ENCODE results near the gene NAGPA.
"Not testable (repeated sequence)": the region's sequence is repeated elsewhere in the genome, so short reads cannot be mapped to it uniquely, and the experiment has no call there.

Gene NAGPA

GRCh38 chr16:5033256-5034166 lies at the start of gene NAGPA:
TSS of gene NAGPA (minus strand) at chr16:5033935. CDS start at chr16:5033914, 21 bp downstream.
- peak; percentile 75 to 80 (median 75) for DNase-seq (ENCODE audit: low read depth in 3 of 3)

GRCh38 chr16:5080996-5081395 lies 47.3 kb upstream of the NAGPA start:
- DNase-seq (ENCODE audit: low read depth in 3 of 3), result not testable (repeated sequence)

- DNase-seq (ENCODE audit: low read depth in 3 of 3), result not testable (repeated sequence)
Measured at GRCh38 chr16:5080461-5080860, 46.7 kb upstream of the NAGPA start.

GRCh38 chr16:5078626-5079025 lies 44.9 kb upstream of the NAGPA start:
- DNase-seq (ENCODE audit: low read depth in 3 of 3), result no peak

- DNase-seq (ENCODE audit: low read depth in 3 of 3), result no peak
Measured at GRCh38 chr16:5077304-5077703, 43.6 kb upstream of the NAGPA start.

- DNase-seq (ENCODE audit: low read depth in 3 of 3), result no peak
Measured at GRCh38 chr16:5075637-5076036, 41.9 kb upstream of the NAGPA start.

GRCh38 chr16:5073771-5074170 lies 40.0 kb upstream of the NAGPA start:
- DNase-seq (ENCODE audit: low read depth in 3 of 3), result not testable (repeated sequence)

GRCh38 chr16:5073279-5073629 lies 39.5 kb upstream of the NAGPA start:
- no peak for DNase-seq (ENCODE audit: low read depth in 3 of 3)

- DNase-seq (ENCODE audit: low read depth in 3 of 3), result no peak
Measured at GRCh38 chr16:5072334-5073278, 38.9 kb upstream of the NAGPA start.

- DNase-seq (ENCODE audit: low read depth in 3 of 3), result peak; percentile 78 to 84 (median 84)
Measured at GRCh38 chr16:5071681-5072333, 38.1 kb upstream of the NAGPA start, which contains the start of gene ALG1. TSS of gene ALG1 (plus strand) at chr16:5071843. CDS start at chr16:5071850, 7 bp downstream.

GRCh38 chr16:5071341-5071680 lies 37.6 kb upstream of the NAGPA start:
- no peak for DNase-seq (ENCODE audit: low read depth in 3 of 3)

- no peak for DNase-seq (ENCODE audit: low read depth in 3 of 3)
Measured at GRCh38 chr16:5070431-5071186, 36.9 kb upstream of the NAGPA start.

GRCh38 chr16:5069854-5070253 lies 36.1 kb upstream of the NAGPA start:
- no peak for DNase-seq (ENCODE audit: low read depth in 3 of 3)

- no peak for DNase-seq (ENCODE audit: low read depth in 3 of 3)
Measured at GRCh38 chr16:5069048-5069447, 35.3 kb upstream of the NAGPA start.

- DNase-seq (ENCODE audit: low read depth in 3 of 3), result no peak
Measured at GRCh38 chr16:5066511-5066910, 32.8 kb upstream of the NAGPA start.

- no peak for DNase-seq (ENCODE audit: low read depth in 3 of 3)
Measured at GRCh38 chr16:5065813-5066212, 32.1 kb upstream of the NAGPA start, which contains the start of gene C16orf89. TSS of gene C16orf89 (minus strand) at chr16:5065956. CDS start at chr16:5065908, 48 bp downstream.

GRCh38 chr16:5065326-5065725 lies 31.6 kb upstream of the NAGPA start:
- DNase-seq (ENCODE audit: low read depth in 3 of 3), result no peak

- DNase-seq (ENCODE audit: low read depth in 3 of 3), result no peak
Measured at GRCh38 chr16:5064915-5065314, 31.2 kb upstream of the NAGPA start.

- DNase-seq (ENCODE audit: low read depth in 3 of 3), result no peak
Measured at GRCh38 chr16:5062790-5063765, 29.3 kb upstream of the NAGPA start.

- no peak for DNase-seq (ENCODE audit: low read depth in 3 of 3)
Measured at GRCh38 chr16:5062051-5062450, 28.3 kb upstream of the NAGPA start.

Data from stimulated activated CD4-positive, alpha-beta T cell treated with anti-CD3 and anti-CD28 coated beads, TNF-alpha, amount 100 ng/mL, for 24 hours (primary cell).